Eye (tissue), 1 donor: ENCODE measurements around the gene MED13L.

Experiments used
- DNase-seq: peaks from one replicate; pipeline ENCODE4 v3.0.0-alpha.2; 2015

Gene MED13L

GRCh38 chr12:116277467-116278278 lies at the start of gene MED13L:
Gene MED13L, minus strand, starts transcription at chr12:116277693. Its CDS starts 562 bp downstream, at chr12:116277131.
- peak; percentile 95 for DNase-seq

- no peak for DNase-seq
Observed at GRCh38 chr12:116325336-116325664, 47.8 kb upstream of the MED13L start.

- no peak for DNase-seq
Observed at GRCh38 chr12:116324654-116325335, 47.3 kb upstream of the MED13L start.

GRCh38 chr12:116323406-116324386 lies 46.2 kb upstream of the MED13L start:
- no peak for DNase-seq

GRCh38 chr12:116321913-116322312 lies 44.4 kb upstream of the MED13L start:
- no peak for DNase-seq

- DNase-seq: no peak
Observed at GRCh38 chr12:116320791-116321217, 43.3 kb upstream of the MED13L start.

GRCh38 chr12:116319898-116320621 lies 42.6 kb upstream of the MED13L start:
- DNase-seq: peak; percentile 69

- peak; percentile 55 for DNase-seq
Observed at GRCh38 chr12:116319233-116319897, 41.9 kb upstream of the MED13L start.

GRCh38 chr12:116318576-116319232 lies 41.2 kb upstream of the MED13L start:
- peak; percentile 56 for DNase-seq

- DNase-seq: no peak
Observed at GRCh38 chr12:116317986-116318575, 40.6 kb upstream of the MED13L start.

GRCh38 chr12:116317139-116317538 lies 39.6 kb upstream of the MED13L start:
- DNase-seq: no peak

GRCh38 chr12:116314477-116314876 lies 37.0 kb upstream of the MED13L start:
- no peak for DNase-seq

GRCh38 chr12:116313194-116313927 lies 35.9 kb upstream of the MED13L start:
- DNase-seq: no peak

GRCh38 chr12:116310082-116310481 lies 32.6 kb upstream of the MED13L start:
- DNase-seq: no peak

GRCh38 chr12:116309343-116309742 lies 31.9 kb upstream of the MED13L start:
- no peak for DNase-seq

GRCh38 chr12:116308647-116309046 lies 31.2 kb upstream of the MED13L start:
- DNase-seq: no peak

GRCh38 chr12:116306968-116307367 lies 29.5 kb upstream of the MED13L start:
- DNase-seq: no peak

- DNase-seq: no peak
Observed at GRCh38 chr12:116306506-116306905, 29.0 kb upstream of the MED13L start.

- DNase-seq: no peak
Observed at GRCh38 chr12:116304621-116305020, 27.1 kb upstream of the MED13L start.

GRCh38 chr12:116303929-116304328 lies 26.4 kb upstream of the MED13L start:
- no peak for DNase-seq
